HepG2 (cell line): ENCODE results near the gene ANK3. TPM values are rescaled to one million over a fixed set of nuclear protein-coding genes. Genes with fewer than 3 reads are reported as not detected.

Source experiments
- ATAC-seq: fragments of 200-7000 bp; cut with Tn5 transposase; 3 replicates; pipeline ENCODE4 v1.9.1; 2020; ENCODE audit warnings: mild to moderate bottlenecking, moderate library complexity
- BruUV-seq: library from RNA; stranded (reverse); fragments of 400-500 nt; replicated peaks from 2 replicates; lab custom pipeline; 2021; lab: Mats Ljungman, UMichigan
- CTCF ChIA-PET: fragments of 300-600 bp; formaldehyde crosslinking; extraction: SDS; loops from one replicate; lab custom pipeline; 2021; ENCODE audit warnings: low total read pairs, inconsistent platforms, low intra/inter-chr PET ratio; lab: Yijun Ruan, JAX
- POLR2A ChIA-PET: fragments of 350-600 bp; sonication (Branson Sonifier 250); formaldehyde crosslinking; loops from one replicate; lab custom pipeline; 2020; ENCODE audit warnings: antibody characterized with exemption, inconsistent platforms; lab: Yijun Ruan, JAX
- DNase-seq: peaks from one replicate; pipeline ENCODE4 v3.0.0-alpha.2; 2015; ENCODE audit warnings: low spot score
- FAIRE-seq: peaks from 3 replicates; lab custom pipeline; 2011; peaks lifted over from hg19 to GRCh38; lab: Jason Lieb, UNC
- H2AFZ ChIP-seq: one replicate; pipeline ENCODE4 v1.6.1; 2011; ENCODE audit warnings: low read length, inconsistent platforms
- H3K27ac ChIP-seq: fragments of 300-600 bp; 3 replicates; pipeline ENCODE4 v1.8.0; 2011; ENCODE audit warnings: mixed run types, mild to moderate bottlenecking, mixed read lengths, low read length, inconsistent platforms; ENCODE audit not compliant: insufficient read depth; ENCODE audit errors: extremely low read length
- H3K27me3 ChIP-seq, 2 experiments: fragments of 200-600 bp in 1 of 2; 2 replicates in 1 of 2; 3 replicates in 1 of 2; pipeline versions ENCODE4 v1.6.0 to v1.8.0; 2011; ENCODE audit warnings: low read length in 2 of 2, mild to moderate bottlenecking in 2 of 2, moderate library complexity in 2 of 2, inconsistent platforms in 1 of 2; ENCODE audit not compliant: insufficient read depth in 2 of 2, control insufficient read depth in 1 of 2
- H3K36me3 ChIP-seq, 2 experiments: fragments of 200-600 bp in 1 of 2; replicated peaks in 1 of 2; 2 replicates in 1 of 2; 3 replicates in 1 of 2; pipeline versions ENCODE4 v1.5.1 to v1.8.0; 2011; ENCODE audit warnings: low read length in 2 of 2, inconsistent platforms in 1 of 2; ENCODE audit not compliant: insufficient read depth in 2 of 2, control insufficient read depth in 1 of 2
- H3K4me1 ChIP-seq: 2 replicates; pipeline ENCODE4 v1.5.1; 2012; ENCODE audit warnings: low read length, inconsistent platforms; ENCODE audit not compliant: insufficient read depth
- H3K4me2 ChIP-seq: 2 replicates; pipeline ENCODE4 v1.6.0; 2011; ENCODE audit warnings: low read depth, low read length, inconsistent platforms
- H3K4me3 ChIP-seq, 3 experiments: fragments of 200-600 bp in 1 of 3; sonication (generic), shearing (Covaris generic) in 1 of 3; replicated peaks in 1 of 3; 2 replicates each; pipeline ENCODE4 v1.5.1; 2011 to 2016; ENCODE audit warnings: low read length in 3 of 3, inconsistent platforms in 2 of 3, low read depth in 2 of 3, mild to moderate bottlenecking in 2 of 3, control low read depth in 1 of 3, mixed read lengths in 1 of 3; ENCODE audit not compliant: insufficient read depth in 1 of 3
- H3K79me2 ChIP-seq: one replicate; pipeline ENCODE4 v1.6.1; 2011; ENCODE audit warnings: low read length, inconsistent platforms; ENCODE audit not compliant: insufficient read depth
- H3K9ac ChIP-seq: 2 replicates; pipeline ENCODE4 v1.6.0; 2011; ENCODE audit warnings: mild to moderate bottlenecking, low read depth, low read length, inconsistent platforms; ENCODE audit not compliant: insufficient read depth
- H3K9me3 ChIP-seq: 2 replicates; pipeline ENCODE4 v1.5.1; 2012; ENCODE audit warnings: mild to moderate bottlenecking, low read length
- H4K20me1 ChIP-seq: 2 replicates; pipeline ENCODE4 v1.6.0; 2011; ENCODE audit warnings: inconsistent platforms, mild to moderate bottlenecking, low read length, moderate library complexity; ENCODE audit not compliant: insufficient read depth
- ARHGAP35 ChIP-seq: sonication (generic); formaldehyde crosslinking; IDR thresholded peaks from 2 replicates; pipeline ENCODE4 v1.9.0; 2022; ENCODE audit warnings: mild to moderate bottlenecking, inconsistent platforms, moderate library complexity, missing genetic modification reagents, borderline replicate concordance
- ARID2 ChIP-seq: sonication (generic); formaldehyde crosslinking; IDR thresholded peaks from 2 replicates; pipeline ENCODE4 v1.8.1; 2022; ENCODE audit warnings: mild to moderate bottlenecking, missing genetic modification reagents, borderline replicate concordance
- PAX8 ChIP-seq: sonication (generic); formaldehyde crosslinking; IDR thresholded peaks from 2 replicates; pipeline ENCODE4 v1.8.0; 2022; ENCODE audit warnings: mild to moderate bottlenecking, missing genetic modification reagents, borderline replicate concordance
- PCBP2 ChIP-seq: fragments of 200-400 bp; formaldehyde crosslinking; optimal IDR thresholded peaks from 2 replicates; pipeline ENCODE3; 2018; ENCODE audit warnings: low read length, low read depth; ENCODE audit not compliant: poor library complexity, severe bottlenecking
- POLR2A ChIP-seq, 2 experiments: IDR thresholded peaks; 2 replicates each; pipeline ENCODE4 v1.6.1; 2011; ENCODE audit warnings: low read depth in 2 of 2, low read length in 2 of 2, mild to moderate bottlenecking in 1 of 2, moderate library complexity in 1 of 2; ENCODE audit not compliant: insufficient read depth in 1 of 2
- SNRNP70 ChIP-seq: fragments of 200-400 bp; formaldehyde crosslinking; IDR thresholded peaks from 2 replicates; pipeline ENCODE4 v1.6.1; 2017; ENCODE audit warnings: mild to moderate bottlenecking, low read depth, low read length, moderate library complexity
- TP53 ChIP-seq: sonication (generic); formaldehyde crosslinking; conservative IDR thresholded peaks from 2 replicates; pipeline ENCODE4 v1.4.0; 2020; ENCODE audit warnings: missing genetic modification reagents
- ZFAT ChIP-seq: sonication (generic); formaldehyde crosslinking; conservative IDR thresholded peaks from 2 replicates; pipeline ENCODE4 v1.8.1; 2023; ENCODE audit warnings: missing genetic modification reagents, inconsistent platforms
- ZNF496 ChIP-seq: sonication (generic); formaldehyde crosslinking; IDR thresholded peaks from 2 replicates; pipeline ENCODE4 v1.8.1; 2023; ENCODE audit warnings: mild to moderate bottlenecking, moderate library complexity, missing genetic modification reagents; ENCODE audit not compliant: insufficient replicate concordance
- WGBS: methylation state at CpG from one replicate; pipeline ENCODE4 v1.1.6; 2017; ENCODE audit warnings: low lambda C conversion rate; 5-methylcytosine and 5-hydroxymethylcytosine counted together
- in situ Hi-C: cut with HindIII; loops from 2 replicates; pipeline ENCODE4 v1.10.0; 2017; ENCODE audit warnings: low pct_unique_long_range_greater_than_20kb; ENCODE audit not compliant: extremely low pct_ligation_motif_present
- intact Hi-C: fragments of 100-400 bp; cut with micrococcal nuclease; formaldehyde crosslinking; loops from one replicate; pipeline ENCODE4 v1.10.0; 2022; ENCODE audit not compliant: unreplicated experiment
- polyA plus RNA-seq, 8 experiments: library from polyadenylated mRNA; depleted of rRNA in 3 of 8; stranded (reverse) in 7 of 8; unstranded in 1 of 8; fragments of >200 nt; fragmentation: Illumina TruSeq in 4 of 8; extraction: Trizol in 4 of 8; gene quantifications; 2 replicates each; pipeline versions ENCODE4 v1.2.1 to v1.2.3, GENCODE V29; 2011 to 2016; ENCODE audit warnings: low read depth in 4 of 8, missing spikeins in 1 of 8, mixed read lengths in 1 of 8; ENCODE audit not compliant: insufficient read depth in 1 of 8
- total RNA-seq, 5 experiments: library from RNA; depleted of rRNA; stranded (reverse); fragments of >200 nt; fragmentation: Illumina TruSeq; extraction: Trizol; gene quantifications; 2 replicates each; pipeline ENCODE4 v1.2.3, GENCODE V29; 2016; ENCODE audit warnings: low read depth in 1 of 5
- TF ChIP-seq, protein P1 (sequence below): sonication (generic); formaldehyde crosslinking; IDR thresholded peaks from one replicate; pipeline ENCODE4 v1.5.1; 2020; ENCODE audit warnings: mild to moderate bottlenecking, missing genetic modification reagents; ENCODE audit errors: not compliant biosample characterization

Gene ANK3
- total and polyA plus RNA-seq, 2 of the 13 experiments (the other 11 are each of a cell fraction or from before 2014, with no cell fraction given) = not detected

DNA sequence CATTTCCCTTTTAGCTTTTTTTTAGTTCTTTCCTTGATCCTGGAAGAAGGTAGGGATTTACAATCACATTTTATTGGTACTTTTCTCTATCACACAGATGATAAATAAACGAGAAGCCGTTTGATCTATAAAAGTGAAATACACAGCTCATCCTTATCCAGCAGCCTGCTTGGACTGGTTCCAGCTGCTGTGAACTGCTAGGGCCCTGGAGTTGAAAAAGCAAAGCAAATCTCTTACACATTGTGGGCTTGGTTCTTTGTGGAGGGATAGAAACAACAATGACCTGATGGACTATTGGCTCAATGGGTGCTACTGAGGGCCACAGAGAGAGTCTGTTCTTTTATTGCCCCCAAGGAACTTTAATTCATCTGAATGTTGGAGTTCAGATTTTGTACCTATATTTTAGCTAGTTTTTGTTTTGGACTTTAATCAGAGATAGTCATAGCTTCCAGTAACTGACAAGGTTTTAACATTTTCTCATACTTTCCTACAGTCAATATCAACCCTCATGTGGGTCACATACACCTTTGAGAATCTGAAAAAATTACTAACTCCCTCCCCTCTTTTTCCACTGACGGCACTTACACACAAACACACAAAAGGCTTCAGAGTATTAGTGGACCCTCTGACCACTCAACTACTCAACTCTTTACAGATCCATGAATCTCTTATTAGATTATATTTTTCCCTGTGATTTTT, 391.7 kb downstream of the ANK3 start:
- Histone ChIP-seq H3K9ac (no peak overlapping the region), H3K79me2 (no peaks in the 10 kb centered on the region), H3K27me3 (no peaks in the 10 kb centered on the region; a peak in 1 of 5 replicates), H3K9me3 (no peaks in the 10 kb centered on the region), H3K27ac (no peak overlapping the region), H3K4me3 (no peak overlapping the region), H3K4me1 (no peaks in the 10 kb centered on the region), H3K36me3 (no peaks in the 10 kb centered on the region), H4K20me1 (no peaks in the 10 kb centered on the region), H2AFZ (no peak overlapping the region), H3K4me2 (no peak overlapping the region)
- no TSS peak for BruUV-seq
- in situ Hi-C loops (no loop called here), intact Hi-C loops (no loop called here)
- no peak for ATAC-seq
- no peak for FAIRE-seq
- no peak for TF ChIP-seq POLR2A (IDR thresholded peaks at IDR 0.05; ENCODE audit: insufficient read depth in 1 of 2, low read depth in 2 of 2, low read length in 2 of 2)
- TF ChIP-seq, protein P1, sequence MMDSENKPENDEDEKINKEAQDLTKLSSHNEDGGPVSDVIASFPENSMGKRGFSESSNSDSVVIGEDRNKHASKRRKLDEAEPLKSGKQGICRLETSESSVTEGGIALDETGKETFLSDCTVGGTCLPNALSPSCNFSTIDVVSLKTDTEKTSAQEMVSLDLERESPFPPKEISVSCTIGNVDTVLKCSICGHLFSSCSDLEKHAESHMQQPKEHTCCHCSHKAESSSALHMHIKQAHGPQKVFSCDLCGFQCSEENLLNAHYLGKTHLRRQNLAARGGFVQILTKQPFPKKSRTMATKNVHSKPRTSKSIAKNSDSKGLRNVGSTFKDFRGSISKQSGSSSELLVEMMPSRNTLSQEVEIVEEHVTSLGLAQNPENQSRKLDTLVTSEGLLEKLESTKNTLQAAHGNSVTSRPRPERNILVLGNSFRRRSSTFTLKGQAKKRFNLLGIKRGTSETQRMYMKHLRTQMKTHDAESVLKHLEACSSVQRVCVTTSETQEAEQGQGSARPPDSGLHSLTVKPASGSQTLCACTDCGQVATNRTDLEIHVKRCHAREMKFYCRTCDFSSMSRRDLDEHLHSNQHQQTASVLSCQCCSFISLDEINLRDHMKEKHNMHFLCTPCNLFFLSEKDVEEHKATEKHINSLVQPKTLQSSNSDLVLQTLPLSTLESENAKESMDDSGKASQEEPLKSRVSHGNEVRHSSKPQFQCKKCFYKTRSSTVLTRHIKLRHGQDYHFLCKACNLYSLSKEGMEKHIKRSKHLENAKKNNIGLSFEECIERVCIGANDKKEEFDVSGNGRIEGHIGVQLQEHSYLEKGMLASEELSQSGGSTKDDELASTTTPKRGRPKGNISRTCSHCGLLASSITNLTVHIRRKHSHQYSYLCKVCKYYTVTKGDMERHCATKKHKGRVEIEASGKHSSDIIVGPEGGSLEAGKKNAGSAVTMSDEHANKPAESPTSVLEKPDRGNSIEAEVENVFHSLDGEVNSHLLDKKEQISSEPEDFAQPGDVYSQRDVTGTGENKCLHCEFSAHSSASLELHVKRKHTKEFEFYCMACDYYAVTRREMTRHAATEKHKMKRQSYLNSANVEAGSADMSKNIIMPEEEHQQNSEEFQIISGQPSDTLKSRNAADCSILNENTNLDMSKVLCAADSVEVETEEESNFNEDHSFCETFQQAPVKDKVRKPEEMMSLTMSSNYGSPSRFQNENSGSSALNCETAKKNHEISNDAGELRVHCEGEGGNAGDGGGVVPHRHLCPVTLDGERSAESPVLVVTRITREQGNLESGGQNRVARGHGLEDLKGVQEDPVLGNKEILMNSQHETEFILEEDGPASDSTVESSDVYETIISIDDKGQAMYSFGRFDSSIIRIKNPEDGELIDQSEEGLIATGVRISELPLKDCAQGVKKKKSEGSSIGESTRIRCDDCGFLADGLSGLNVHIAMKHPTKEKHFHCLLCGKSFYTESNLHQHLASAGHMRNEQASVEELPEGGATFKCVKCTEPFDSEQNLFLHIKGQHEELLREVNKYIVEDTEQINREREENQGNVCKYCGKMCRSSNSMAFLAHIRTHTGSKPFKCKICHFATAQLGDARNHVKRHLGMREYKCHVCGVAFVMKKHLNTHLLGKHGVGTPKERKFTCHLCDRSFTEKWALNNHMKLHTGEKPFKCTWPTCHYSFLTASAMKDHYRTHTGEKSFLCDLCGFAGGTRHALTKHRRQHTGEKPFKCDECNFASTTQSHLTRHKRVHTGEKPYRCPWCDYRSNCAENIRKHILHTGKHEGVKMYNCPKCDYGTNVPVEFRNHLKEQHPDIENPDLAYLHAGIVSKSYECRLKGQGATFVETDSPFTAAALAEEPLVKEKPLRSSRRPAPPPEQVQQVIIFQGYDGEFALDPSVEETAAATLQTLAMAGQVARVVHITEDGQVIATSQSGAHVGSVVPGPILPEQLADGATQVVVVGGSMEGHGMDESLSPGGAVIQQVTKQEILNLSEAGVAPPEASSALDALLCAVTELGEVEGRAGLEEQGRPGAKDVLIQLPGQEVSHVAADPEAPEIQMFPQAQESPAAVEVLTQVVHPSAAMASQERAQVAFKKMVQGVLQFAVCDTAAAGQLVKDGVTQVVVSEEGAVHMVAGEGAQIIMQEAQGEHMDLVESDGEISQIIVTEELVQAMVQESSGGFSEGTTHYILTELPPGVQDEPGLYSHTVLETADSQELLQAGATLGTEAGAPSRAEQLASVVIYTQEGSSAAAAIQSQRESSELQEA (CRISPR knock-in tag) = no peak
- TF ChIP-seq SNRNP70 = no peak
- no peak for TF ChIP-seq ARID2 (CRISPR knock-in tag)
- no peak for TF ChIP-seq ZNF496 (CRISPR knock-in tag)
- TF ChIP-seq PAX8 = no peak
- no peak for TF ChIP-seq ARHGAP35 (CRISPR knock-in tag)
- no peak for TF ChIP-seq TP53 (CRISPR knock-in tag)
- TF ChIP-seq PCBP2 = no peak
- no peak for TF ChIP-seq ZFAT
- DNase-seq = no peak
- WGBS = 0% methylated on average over 3 of the region's 3 CpGs
- ChIA-PET CTCF (no interaction called here), POLR2A (no interaction called here)
